Choroid plexus epithelial cell (primary cell): Measurements from ENCODE around the gene PTK6.
"Not testable (repeated sequence)": the region's sequence is repeated elsewhere in the genome, so short reads cannot be mapped to it uniquely, and the experiment has no call there.

Experiments
- DNase-seq: peaks from one replicate; pipeline ENCODE4 v3.0.0-alpha.2; 2010; ENCODE audit warnings: low read depth
- H3K4me3 ChIP-seq: 2 replicates; pipeline ENCODE4 v1.5.1; 2011; ENCODE audit warnings: low read depth, mild to moderate bottlenecking, control low read depth, low read length, moderate library complexity
- CTCF ChIP-seq: conservative IDR thresholded peaks from 2 replicates; pipeline ENCODE4 v1.5.1; 2011; ENCODE audit warnings: low read depth, mild to moderate bottlenecking, control low read depth, inconsistent platforms, low read length, moderate library complexity

PTK6 gene

GRCh38 chr20:63563225-63563935 is 26.2 kb upstream of the PTK6 start:
- TF ChIP-seq CTCF = no peak
- H3K4me3 ChIP-seq = no peak overlapping the region
- DNase-seq = no peak

- no peak overlapping the region for H3K4me3 ChIP-seq
- DNase-seq = no peak
- TF ChIP-seq CTCF = no peak
Observed at GRCh38 chr20:63562461-63563224, 25.5 kb upstream of the PTK6 start.

- no peak for TF ChIP-seq CTCF
- no peak overlapping the region for H3K4me3 ChIP-seq
- no peak for DNase-seq
Observed at GRCh38 chr20:63561624-63562396, 24.6 kb upstream of the PTK6 start.

- DNase-seq = no peak
- no peak for TF ChIP-seq CTCF
- no peak overlapping the region for H3K4me3 ChIP-seq
Observed at GRCh38 chr20:63560856-63561609, 23.9 kb upstream of the PTK6 start.

GRCh38 chr20:63560333-63560805 is 23.2 kb upstream of the PTK6 start:
- no peak for TF ChIP-seq CTCF
- no peak overlapping the region for H3K4me3 ChIP-seq
- DNase-seq = no peak

- not testable (repeated sequence) for DNase-seq, H3K4me3 ChIP-seq
Observed at GRCh38 chr20:63559485-63560332, 22.5 kb upstream of the PTK6 start.
